Skeletal muscle tissue (tissue), 2 donors: ENCODE data around the gene MAP4K3. TPM values are rescaled to one million over a fixed set of nuclear protein-coding genes. Genes with fewer than 3 reads are reported as not detected.

ENCODE experiments used
- small RNA-seq: library from RNA; depleted of rRNA; stranded (forward); fragments of <200 nt; gene quantifications from one replicate; pipeline ENCODE3, GENCODE V24; 2014
- total RNA-seq: library from RNA; depleted of rRNA; stranded (reverse); fragments of >200 nt; gene quantifications from one replicate; pipeline ENCODE4 v1.2.3, GENCODE V29; 2014

Gene MAP4K3
- total RNA-seq, 1 donor from 2014 or later: 59.5 TPM

Small RNAs within 50 kb of the gene (small RNA-seq; reads per million reads assigned to genes)
- gene RF00272: not detected

Other genes starting within 250 kb of the MAP4K3 start
- 4.2 TPM for gene CDKL4, start 193.3 kb downstream of the MAP4K3 start, total RNA-seq
- 4.7 TPM for gene TMEM178A, start 228.6 kb upstream of the MAP4K3 start, total RNA-seq